Lower leg skin (tissue), 4 donors: ENCODE results near the gene RPL7A. TPM values are rescaled to one million over a fixed set of nuclear protein-coding genes. Genes with fewer than 3 reads are reported as not detected.

Experiments
- DNase-seq, 2 donors: peaks; one replicate each; pipeline ENCODE4 v3.0.0-alpha.2; 2019; ENCODE audit warnings: low spot score in 2 of 2
- H3K4me3 ChIP-seq: fragments of 200-600 bp; sonication (generic); 2 replicates; pipeline ENCODE4 v1.5.1; 2017; ENCODE audit warnings: mild to moderate bottlenecking, low read depth; ENCODE audit not compliant: poor library complexity, severe bottlenecking
- CTCF ChIP-seq, 3 donors: fragments of 450-650 bp; IDR thresholded peaks; one replicate each; pipeline ENCODE4 v1.5.1; 2016; ENCODE audit warnings: antibody characterized with exemption in 3 of 3, mild to moderate bottlenecking in 3 of 3, moderate library complexity in 2 of 3
- POLR2A ChIP-seq, 2 donors: fragments of 450-650 bp; IDR thresholded peaks; one replicate each; pipeline ENCODE4 v1.6.1; 2016 to 2017; ENCODE audit warnings: antibody characterized with exemption in 2 of 2, mild to moderate bottlenecking in 1 of 2, moderate library complexity in 1 of 2
- WGBS, 2 donors: methylation state at CpG; one replicate each; pipeline ENCODE4 v1.1.5; 2018; 5-methylcytosine and 5-hydroxymethylcytosine counted together
- intact Hi-C: fragments of 100-400 bp; cut with DNase I; formaldehyde crosslinking; loops from one replicate; pipeline ENCODE4 v1.15.0; 2023; ENCODE audit warnings: low total_unique reads
- total RNA-seq, 4 donors: library from RNA; depleted of rRNA; stranded (reverse); fragments of >200 nt; gene quantifications; one replicate each; pipeline ENCODE4 v1.1.0, GENCODE V29; 2016

The RPL7A gene
- total RNA-seq, 4 donors from 2014 or later = 2,005 to 2,991 (median 2,631) TPM

GRCh38 chr9:133370685-133371084 lies 22.7 kb downstream of the RPL7A start:
- no peak for DNase-seq
- intact Hi-C loops = no loop called here
- no peak for TF ChIP-seq POLR2A (IDR thresholded peaks at IDR 0.05)
- TF ChIP-seq CTCF (IDR thresholded peaks at IDR 0.05) = no peak
- 76 to 79% methylated on average over 9 of the region's 9 CpGs for WGBS, 2 donors
- no peak overlapping the region for H3K4me3 ChIP-seq

GRCh38 chr9:133371261-133371711 lies 23.3 kb downstream of the RPL7A start:
- no peak for DNase-seq
- no peak overlapping the region for H3K4me3 ChIP-seq
- intact Hi-C loops = no loop called here
- WGBS, 2 donors = 43 to 55% methylated on average over 12 of the region's 12 CpGs
- no peak for TF ChIP-seq CTCF (IDR thresholded peaks at IDR 0.05)

GRCh38 chr9:133372144-133372543 lies 24.1 kb downstream of the RPL7A start:
- H3K4me3 ChIP-seq = no peak overlapping the region
- WGBS, 2 donors = 49 to 51% methylated on average over 7 of the region's 7 CpGs

GRCh38 chr9:133374612-133375115 lies 26.6 kb downstream of the RPL7A start:
- intact Hi-C loops = no loop called here
- H3K4me3 ChIP-seq = peak overlapping the region; percentile 99
- 8 to 9% methylated on average over 12 of the region's 12 CpGs for WGBS, 2 donors
- TF ChIP-seq POLR2A (IDR thresholded peaks at IDR 0.05) (no peak), CTCF (IDR thresholded peaks at IDR 0.05) (no peak)
- DNase-seq = no peak

More at GRCh38 chr9:133372144-133372543, 24.1 kb downstream of the RPL7A start:
- intact Hi-C loops = no loop called here
- TF ChIP-seq CTCF (IDR thresholded peaks at IDR 0.05) = no peak
- no peak for TF ChIP-seq POLR2A (IDR thresholded peaks at IDR 0.05)
- no peak for DNase-seq

- no peak for TF ChIP-seq POLR2A (IDR thresholded peaks at IDR 0.05)
- TF ChIP-seq CTCF (IDR thresholded peaks at IDR 0.05) = no peak
- DNase-seq = no peak
- 0 to 1% methylated on average over 15 to 28 of the region's 39 CpGs for WGBS, 2 donors
- intact Hi-C loops = no loop called here
- H3K4me3 ChIP-seq = peak overlapping the region; percentile 99
Observed at GRCh38 chr9:133375116-133375723, 27.2 kb downstream of the RPL7A start.
